K562 (cell line): ENCODE data around the gene TBC1D16. TPM values are rescaled to one million over a fixed set of nuclear protein-coding genes. Genes with fewer than 3 reads are reported as not detected.

Source experiments
- ATAC-seq: fragments of 200-7000 bp; cut with Tn5 transposase; 3 replicates; pipeline ENCODE4 v1.9.1; 2020; ENCODE audit warnings: moderate library complexity
- BruUV-seq: library from RNA; stranded (reverse); fragments of 400-500 nt; replicated peaks from 2 replicates; lab custom pipeline; 2021; lab: Mats Ljungman, UMichigan
- CTCF ChIA-PET: fragments of 300-600 bp; formaldehyde crosslinking; extraction: SDS; loops from one replicate; lab custom pipeline; 2021; ENCODE audit warnings: low intra/inter-chr PET ratio; lab: Yijun Ruan, JAX
- POLR2A ChIA-PET: fragments of 300-600, 350-650 bp; sonication (Branson Sonifier 250); formaldehyde crosslinking; extraction: SDS; loops from one replicate; lab custom pipeline; 2021; ENCODE audit warnings: antibody characterized with exemption, inconsistent platforms; lab: Yijun Ruan, JAX
- DNase-seq, 4 experiments: peaks; one replicate each; pipeline versions ENCODE4 v3.0.0 to v3.0.0-alpha.2; 2011 to 2018; ENCODE audit warnings: low spot score in 3 of 4, mixed read lengths in 3 of 4; ENCODE audit errors: extremely low read depth in 1 of 4
- FAIRE-seq: peaks from 2 replicates; lab custom pipeline; 2011; peaks lifted over from hg19 to GRCh38; lab: Jason Lieb, UNC
- H2AFZ ChIP-seq: 2 replicates; pipeline ENCODE4 v1.6.0; 2011; ENCODE audit warnings: low read depth, low read length, control low read depth, inconsistent platforms
- H3K27ac ChIP-seq: fragments of 200-600 bp; 3 replicates; pipeline ENCODE4 v1.8.0; 2011; ENCODE audit warnings: low read depth, mild to moderate bottlenecking, control low read depth, inconsistent platforms, low read length, moderate library complexity, mixed read lengths; ENCODE audit errors: extremely low read depth
- H3K27me3 ChIP-seq, 2 experiments: fragments of 300-600 bp in 1 of 2; 2 replicates in 1 of 2; 3 replicates in 1 of 2; pipeline versions ENCODE4 v1.6.0 to v1.8.0; 2011; ENCODE audit warnings: inconsistent platforms in 2 of 2, low read length in 2 of 2, mild to moderate bottlenecking in 1 of 2, mixed read lengths in 1 of 2, moderate library complexity in 1 of 2; ENCODE audit not compliant: control insufficient read depth in 2 of 2, insufficient read depth in 2 of 2
- H3K36me3 ChIP-seq: fragments of 300-600 bp; 3 replicates; pipeline ENCODE4 v1.8.0; 2011; ENCODE audit warnings: mild to moderate bottlenecking, low read length, inconsistent platforms; ENCODE audit not compliant: control insufficient read depth, insufficient read depth
- H3K4me1 ChIP-seq, 2 experiments: fragments of 200-600 bp in 1 of 2; replicated peaks in 1 of 2; 2 replicates in 1 of 2; 3 replicates in 1 of 2; pipeline versions ENCODE4 v1.5.1 to v1.8.0; 2011; ENCODE audit warnings: inconsistent platforms in 2 of 2, low read length in 2 of 2, mild to moderate bottlenecking in 1 of 2, mixed read lengths in 1 of 2, moderate library complexity in 1 of 2; ENCODE audit not compliant: control insufficient read depth in 2 of 2, insufficient read depth in 2 of 2
- H3K4me2 ChIP-seq: 2 replicates; pipeline ENCODE4 v1.6.1; 2011; ENCODE audit warnings: low read length, control low read depth, inconsistent platforms, mixed read lengths; ENCODE audit not compliant: insufficient read depth
- H3K4me3 ChIP-seq: fragments of 200-600 bp; sonication (generic), shearing (Covaris generic); 2 replicates; pipeline ENCODE4 v1.5.1; 2016; ENCODE audit warnings: control low read depth, inconsistent platforms
- H3K79me2 ChIP-seq: fragments of 200-600 bp; 3 replicates; pipeline ENCODE4 v1.8.0; 2011; ENCODE audit warnings: low read length, inconsistent platforms; ENCODE audit not compliant: control insufficient read depth, insufficient read depth
- H3K9ac ChIP-seq, 2 experiments: 2 replicates each; pipeline versions ENCODE4 v1.6.0 to v1.6.1; 2011; ENCODE audit warnings: low read depth in 2 of 2, low read length in 2 of 2, control low read depth in 1 of 2, inconsistent platforms in 1 of 2, mild to moderate bottlenecking in 1 of 2, mixed read lengths in 1 of 2; ENCODE audit not compliant: insufficient read depth in 1 of 2
- H3K9me1 ChIP-seq: one replicate; pipeline ENCODE4 v1.6.0; 2011; ENCODE audit warnings: inconsistent platforms, mild to moderate bottlenecking, low read length, moderate library complexity; ENCODE audit not compliant: control insufficient read depth, insufficient read depth
- H3K9me3 ChIP-seq: replicated peaks from 2 replicates; pipeline ENCODE4 v1.5.1; 2011; ENCODE audit warnings: low read depth, low read length, inconsistent platforms; ENCODE audit not compliant: control insufficient read depth, insufficient read depth
- H4K20me1 ChIP-seq: replicated peaks from 2 replicates; pipeline ENCODE4 v1.6.1; 2011; ENCODE audit warnings: low read length, inconsistent platforms, mixed read lengths; ENCODE audit not compliant: control insufficient read depth, insufficient read depth
- CCAR2 ChIP-seq: fragments of 200-400 bp; formaldehyde crosslinking; IDR thresholded peaks from 2 replicates; pipeline ENCODE4 v1.6.1; 2017; ENCODE audit warnings: mild to moderate bottlenecking, low read depth, low read length
- HDGF ChIP-seq: fragments of 450-650 bp; IDR thresholded peaks from 2 replicates; pipeline ENCODE4 v1.6.1; 2016
- NFIC ChIP-seq: fragments of 450-650 bp; IDR thresholded peaks from 2 replicates; pipeline ENCODE4 v1.6.1; 2017; ENCODE audit warnings: mild to moderate bottlenecking, inconsistent platforms
- POLR2H ChIP-seq: IDR thresholded peaks from 2 replicates; pipeline ENCODE4 v1.6.1; 2016; ENCODE audit warnings: missing genetic modification characterization, low read depth, mild to moderate bottlenecking, control low read depth, missing compliant biosample characterization, moderate library complexity
- TFE3 ChIP-seq: fragments of 450-650 bp; formaldehyde crosslinking; IDR thresholded peaks from 2 replicates; pipeline ENCODE4 v1.4.0; 2020; ENCODE audit warnings: mild to moderate bottlenecking, mixed read lengths
- ZFP30 ChIP-seq: fragments of 250-450 bp; sonication (Bioruptor Pico); IDR thresholded peaks from 2 replicates; pipeline ENCODE4 v1.8.0; 2022; ENCODE audit warnings: moderate library complexity, mild to moderate bottlenecking, inconsistent platforms, borderline replicate concordance
- ZFP36 ChIP-seq: fragments of 150-350 bp; IDR thresholded peaks from 2 replicates; pipeline ENCODE4 v1.6.1; 2018; ENCODE audit warnings: low read length, low read depth; ENCODE audit not compliant: partially characterized antibody
- ZFPM2 ChIP-seq: fragments of 250-450 bp; sonication (Bioruptor Pico); IDR thresholded peaks from 2 replicates; pipeline ENCODE4 v1.5.1; 2022; ENCODE audit warnings: mild to moderate bottlenecking
- WGBS: fragments of 100-300 bp; shearing (Covaris generic); methylation state at CpG from one replicate; pipeline ENCODE4 v1.1.6; 2016; ENCODE audit warnings: low coverage, mixed read lengths; ENCODE audit not compliant: insufficient coverage; ENCODE audit errors: missing lambda C conversion rate; 5-methylcytosine and 5-hydroxymethylcytosine counted together
- in situ Hi-C: fragments of 300-500 bp; cut with MboI; formaldehyde crosslinking; loops from 4 replicates; pipeline ENCODE4 v1.15.0; 2018; ENCODE audit warnings: inconsistent platforms, mixed read lengths
- intact Hi-C: fragments of 100-400 bp; cut with micrococcal nuclease; formaldehyde crosslinking; loops from 2 replicates; pipeline ENCODE4 v1.14.2; 2022
- polyA plus RNA-seq, 8 experiments: library from polyadenylated mRNA; depleted of rRNA in 4 of 8; stranded (reverse) in 5 of 8; unstranded in 3 of 8; fragments of >200 nt; fragmentation: Nextera tagmentation in 2 of 8; fragmentation: Illumina TruSeq in 1 of 8; extraction: Ambion mirVana in 2 of 8; extraction: Trizol in 1 of 8; gene quantifications; 2 replicates each; pipeline versions ENCODE4 v1.2.1 to v1.2.3, GENCODE V29; 2011 to 2014; ENCODE audit warnings: inconsistent platforms in 1 of 8, missing spikeins in 1 of 8
- total RNA-seq, 7 experiments: library from RNA; depleted of rRNA in 6 of 7; stranded (reverse); fragments of >200 nt in 6 of 7; fragmentation: Illumina TruSeq in 2 of 7; extraction: Trizol in 2 of 7; gene quantifications; 2 replicates each; pipeline versions ENCODE4 v1.2.1 to v1.2.3, GENCODE V29; 2011 to 2021; ENCODE audit warnings: low replicate concordance in 1 of 7

Gene TBC1D16
- total and polyA plus RNA-seq, 9 of the 15 experiments (the other 6 are each of a cell fraction or from before 2014, with no cell fraction given), result 0.01 to 0.20 (median 0.03) TPM; not detected in 1

GRCh38 chr17:79988185-79988971 is 47.3 kb downstream of the TBC1D16 start:
- H3K9me3 ChIP-seq, result no peaks in the 10 kb centered on the region
- H3K27ac ChIP-seq, result no peak overlapping the region
- no peak for ATAC-seq
- no peaks in the 10 kb centered on the region for H3K9me1 ChIP-seq
- no peak overlapping the region for H3K4me3 ChIP-seq
- no peak for FAIRE-seq
- H3K4me1 ChIP-seq, result peaks cover 11 to 32% of the 10 kb centered on the region in 2 experiments
- peaks cover 7% of the 10 kb centered on the region for H4K20me1 ChIP-seq
- TF ChIP-seq NFIC (0 out of 2 replicates have a peak, but pooled peaks have one; percentile 17), POLR2H (no peak), ZFP36 (no peak), ZFPM2 (CRISPR knock-in tag) (no peak)
- H3K27me3 ChIP-seq, result peaks cover 57 to 76% of the 10 kb centered on the region in 2 experiments
- BruUV-seq, result no TSS peak
- ChIA-PET POLR2A (no interaction called here), CTCF (no interaction called here)
- H3K9ac ChIP-seq, result peak overlapping the region in 1 of 2 experiments; percentile 23; a peak in 1 of 4 replicates
- 5% methylated on average over 28 of the region's 28 CpGs for WGBS
- no peaks in the 10 kb centered on the region for H3K79me2 ChIP-seq
- in situ Hi-C loops (no loop called here), intact Hi-C loops (no loop called here)
- H3K4me2 ChIP-seq, result no peak overlapping the region
- DNase-seq, result no peak
- no peak overlapping the region for H2AFZ ChIP-seq
- H3K36me3 ChIP-seq, result no peaks in the 10 kb centered on the region

DNA sequence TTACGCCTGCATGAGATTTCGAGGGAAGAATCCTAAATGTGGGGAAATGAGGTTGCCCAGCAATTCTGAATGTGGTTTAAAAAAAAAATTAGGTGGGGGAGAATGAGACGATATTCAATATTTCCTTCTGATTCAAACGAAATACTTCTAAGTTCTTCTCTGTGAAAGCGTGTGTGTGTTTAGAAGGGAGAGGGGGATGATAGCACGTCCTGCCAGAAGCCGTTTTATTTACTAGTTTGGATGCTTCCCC is 47.8 kb downstream of the TBC1D16 start:
- in situ Hi-C loops, result no loop called here
- Histone ChIP-seq H3K4me1 (peaks cover 6 to 28% of the 10 kb centered on the region in 2 experiments), H4K20me1 (peaks cover 7% of the 10 kb centered on the region), H3K27ac (no peak overlapping the region), H3K4me3 (no peak overlapping the region), H3K9me1 (no peaks in the 10 kb centered on the region), H3K4me2 (no peak overlapping the region), H3K36me3 (no peaks in the 10 kb centered on the region), H3K9ac (no peak overlapping the region), H3K79me2 (no peaks in the 10 kb centered on the region), H2AFZ (no peak overlapping the region), H3K9me3 (no peaks in the 10 kb centered on the region), H3K27me3 (peaks cover 60 to 77% of the 10 kb centered on the region in 2 experiments)
- FAIRE-seq (no peak), DNase-seq (no peak), ATAC-seq (no peak)
- intact Hi-C loops, result no loop called here
- ChIA-PET POLR2A (no interaction called here), CTCF (no interaction called here)
- TF ChIP-seq ZFP30 (CRISPR knock-in tag), result no peak
- no peak for TF ChIP-seq HDGF
- TF ChIP-seq TFE3 (CRISPR knock-in tag), result no peak
- TF ChIP-seq CCAR2, result no peak
- no TSS peak for BruUV-seq
- WGBS, result 3% methylated on average over 7 of the region's 7 CpGs
